Measurements from ENCODE around the gene STYXL1.

STYXL1 gene

DNA sequence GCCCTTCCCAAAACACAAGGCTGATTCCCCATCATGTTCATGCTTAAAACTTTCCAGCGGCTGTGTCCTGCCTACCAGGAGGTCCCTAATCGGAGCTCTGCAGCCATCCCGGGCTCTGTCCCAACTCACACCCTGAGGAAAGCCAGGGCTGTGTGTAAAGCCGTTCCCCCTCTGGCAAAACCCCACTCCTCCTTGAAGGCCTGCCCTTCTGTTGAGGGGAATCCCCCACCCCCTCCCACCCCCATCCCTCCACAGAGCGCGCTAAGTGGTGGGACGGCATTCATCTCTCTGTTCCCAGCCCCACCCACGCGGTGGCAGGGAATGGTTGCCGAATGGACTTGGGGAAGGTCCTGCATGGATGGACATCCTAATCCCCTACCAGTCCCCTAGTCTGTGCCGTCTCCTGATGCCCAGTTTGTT lies 52.7 kb downstream of the STYXL1 start:
- no peaks in the 10 kb centered on the region for H3K9me3 ChIP-seq (ENCODE audit: control insufficient read depth, low read length)
- H3K27me3 ChIP-seq (replicated peaks; ENCODE audit: control insufficient read depth, insufficient read depth, low read length, poor library complexity, severe bottlenecking): no peaks in the 10 kb centered on the region
- H3K27ac ChIP-seq (ENCODE audit: insufficient read depth, low read length, poor library complexity, severe bottlenecking): no peak overlapping the region
- peaks cover 4% of the 10 kb centered on the region for H3K36me3 ChIP-seq (ENCODE audit: control insufficient read depth, insufficient read depth, low read length)
- peaks cover 12% of the 10 kb centered on the region for H3K4me1 ChIP-seq (ENCODE audit: control insufficient read depth, insufficient read depth, low read length, poor library complexity, severe bottlenecking)
- DNase-seq: no peak
- H3K4me3 ChIP-seq (ENCODE audit: insufficient read depth, low read depth, low read length, poor library complexity, severe bottlenecking): peak overlapping the region; percentile 89

DNA sequence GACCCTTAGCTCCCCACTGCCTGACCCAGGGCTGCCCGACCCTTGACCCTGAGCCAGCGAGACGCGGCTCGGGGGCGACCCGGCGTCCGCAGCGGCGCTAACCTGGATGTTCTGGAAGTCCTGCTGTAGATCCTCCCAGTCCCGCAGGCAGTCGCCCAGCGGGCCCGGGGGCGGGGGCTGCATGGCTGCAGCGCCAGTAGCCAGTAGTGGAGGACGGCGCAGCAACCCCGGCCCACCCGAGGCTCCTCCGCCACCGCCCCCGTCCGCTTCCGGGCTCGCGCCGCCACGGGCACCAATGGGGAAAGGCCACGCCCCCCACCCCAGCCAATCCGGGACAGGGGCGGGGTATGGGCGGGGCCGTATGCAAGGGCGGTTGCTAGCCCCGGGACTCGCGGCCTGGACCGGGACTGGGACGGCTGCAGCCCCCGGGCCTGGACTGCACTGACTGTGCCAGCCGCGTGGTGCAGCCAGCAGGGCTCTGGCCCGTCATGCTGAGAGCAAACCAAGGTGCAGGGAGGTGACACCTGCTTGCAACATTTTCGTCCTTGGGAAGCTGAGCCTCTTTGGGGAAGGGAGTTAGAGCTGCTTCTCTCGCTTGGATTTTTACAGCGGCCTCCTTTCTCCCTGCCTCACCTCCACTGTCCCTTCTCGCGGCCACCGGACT lies 53.3 kb downstream of the STYXL1 start, which contains the start of gene TMEM120A:
TSS of gene TMEM120A (minus strand) at position 208 of the 664 bp plus-strand sequence. CDS start at position 183, 25 bp downstream.
- Histone ChIP-seq H3K36me3 (ENCODE audit: control insufficient read depth, insufficient read depth, low read length) (peaks cover 4% of the 10 kb centered on the region), H3K4me1 (ENCODE audit: control insufficient read depth, insufficient read depth, low read length, poor library complexity, severe bottlenecking) (peaks cover 12% of the 10 kb centered on the region), H3K4me3 (ENCODE audit: insufficient read depth, low read depth, low read length, poor library complexity, severe bottlenecking) (peak within 1 kb of the TSS; percentile 89), H3K27me3 (replicated peaks; ENCODE audit: control insufficient read depth, insufficient read depth, low read length, poor library complexity, severe bottlenecking) (no peaks in the 10 kb centered on the region), H3K27ac (ENCODE audit: insufficient read depth, low read length, poor library complexity, severe bottlenecking) (peak within 1 kb of the TSS; percentile 56), H3K9me3 (ENCODE audit: control insufficient read depth, low read length) (no peaks in the 10 kb centered on the region)
- peak; percentile 88 to 92 (median 90) for DNase-seq

DNA sequence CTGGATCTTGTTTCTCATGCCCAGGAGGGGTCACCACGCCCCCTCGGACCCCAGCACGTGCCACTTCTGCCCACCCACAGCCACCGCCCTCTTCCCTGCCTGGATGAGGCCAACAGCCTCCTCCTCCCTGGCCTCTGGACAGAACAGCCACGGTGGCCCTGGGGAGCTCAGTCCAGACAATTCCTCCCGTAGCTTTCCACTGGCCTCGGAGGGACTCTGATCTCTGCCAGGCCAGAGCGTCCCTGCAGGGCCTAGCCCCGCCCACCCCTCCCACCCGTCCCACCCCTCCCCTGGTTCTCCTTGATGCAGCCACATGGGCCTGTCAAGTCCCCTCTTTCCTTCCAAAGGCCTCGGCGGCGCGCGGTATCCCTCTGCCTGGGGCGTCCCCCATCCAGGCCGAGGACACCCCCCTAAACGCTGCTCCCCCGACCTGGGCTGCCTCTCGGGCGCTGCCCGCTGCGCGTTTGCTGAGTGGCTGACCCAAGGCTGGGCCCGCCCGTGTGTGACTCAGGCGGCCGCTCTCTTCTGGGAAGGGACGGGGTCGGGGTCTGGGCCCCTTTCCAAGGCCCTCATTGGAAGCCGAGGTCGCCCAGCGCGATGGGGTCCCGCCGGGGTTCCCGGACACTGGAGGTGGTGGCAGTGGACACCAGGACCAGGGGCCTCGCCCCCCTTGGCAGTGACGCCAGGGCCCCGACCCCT lies 54.0 kb downstream of the STYXL1 start:
- H3K4me3 ChIP-seq (ENCODE audit: insufficient read depth, low read depth, low read length, poor library complexity, severe bottlenecking): peak overlapping the region; percentile 89
- peaks cover 4% of the 10 kb centered on the region for H3K36me3 ChIP-seq (ENCODE audit: control insufficient read depth, insufficient read depth, low read length)
- H3K9me3 ChIP-seq (ENCODE audit: control insufficient read depth, low read length): no peaks in the 10 kb centered on the region
- peaks cover 12% of the 10 kb centered on the region for H3K4me1 ChIP-seq (ENCODE audit: control insufficient read depth, insufficient read depth, low read length, poor library complexity, severe bottlenecking)
- peak in 2 of 3 donors; percentile 9 to 11 for DNase-seq
- H3K27ac ChIP-seq (ENCODE audit: insufficient read depth, low read length, poor library complexity, severe bottlenecking): peak overlapping the region; percentile 56
- no peaks in the 10 kb centered on the region for H3K27me3 ChIP-seq (replicated peaks; ENCODE audit: control insufficient read depth, insufficient read depth, low read length, poor library complexity, severe bottlenecking)

DNA sequence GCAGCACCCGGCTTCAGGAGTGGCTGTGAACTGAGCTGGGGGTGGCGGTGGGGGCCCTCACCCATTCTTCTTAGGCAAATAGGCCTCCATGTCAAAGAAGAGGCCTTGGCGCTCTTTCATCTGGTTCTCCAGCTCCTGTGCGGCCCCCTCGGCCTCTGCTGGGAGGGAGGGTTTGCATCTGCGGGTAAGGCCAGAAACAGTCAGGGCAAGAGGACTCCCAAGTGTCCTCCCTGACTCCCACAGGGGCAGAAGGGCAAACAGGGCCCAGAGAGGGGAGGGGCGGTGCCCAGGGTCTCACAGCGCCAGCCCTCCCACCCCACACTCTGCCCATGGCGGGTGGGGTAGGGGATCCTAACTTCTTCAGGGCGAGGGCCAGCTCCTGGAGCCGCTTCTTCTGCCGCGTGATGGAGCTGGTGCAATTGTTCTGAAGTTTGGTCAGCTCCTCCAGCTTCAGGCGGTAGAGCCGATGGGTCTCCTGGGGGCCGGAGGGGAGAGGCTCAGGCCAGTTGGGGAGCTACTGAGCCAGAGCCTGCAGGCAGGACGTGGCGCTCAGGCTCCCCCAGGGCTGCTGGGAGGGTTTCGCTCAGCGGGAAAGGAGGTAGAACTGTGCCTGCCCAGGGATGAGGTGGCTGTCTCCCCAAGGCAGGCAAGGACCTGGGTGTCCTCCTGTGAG lies 55.6 kb downstream of the STYXL1 start:
- no peaks in the 10 kb centered on the region for H3K27me3 ChIP-seq (replicated peaks; ENCODE audit: control insufficient read depth, insufficient read depth, low read length, poor library complexity, severe bottlenecking)
- no peaks in the 10 kb centered on the region for H3K9me3 ChIP-seq (ENCODE audit: control insufficient read depth, low read length)
- H3K4me1 ChIP-seq (ENCODE audit: control insufficient read depth, insufficient read depth, low read length, poor library complexity, severe bottlenecking): peaks cover 12% of the 10 kb centered on the region
- no peak for DNase-seq
- H3K4me3 ChIP-seq (ENCODE audit: insufficient read depth, low read depth, low read length, poor library complexity, severe bottlenecking): no peak overlapping the region
- peak overlapping the region; percentile 18 for H3K27ac ChIP-seq (ENCODE audit: insufficient read depth, low read length, poor library complexity, severe bottlenecking)
- peaks cover 14% of the 10 kb centered on the region for H3K36me3 ChIP-seq (ENCODE audit: control insufficient read depth, insufficient read depth, low read length)

DNA sequence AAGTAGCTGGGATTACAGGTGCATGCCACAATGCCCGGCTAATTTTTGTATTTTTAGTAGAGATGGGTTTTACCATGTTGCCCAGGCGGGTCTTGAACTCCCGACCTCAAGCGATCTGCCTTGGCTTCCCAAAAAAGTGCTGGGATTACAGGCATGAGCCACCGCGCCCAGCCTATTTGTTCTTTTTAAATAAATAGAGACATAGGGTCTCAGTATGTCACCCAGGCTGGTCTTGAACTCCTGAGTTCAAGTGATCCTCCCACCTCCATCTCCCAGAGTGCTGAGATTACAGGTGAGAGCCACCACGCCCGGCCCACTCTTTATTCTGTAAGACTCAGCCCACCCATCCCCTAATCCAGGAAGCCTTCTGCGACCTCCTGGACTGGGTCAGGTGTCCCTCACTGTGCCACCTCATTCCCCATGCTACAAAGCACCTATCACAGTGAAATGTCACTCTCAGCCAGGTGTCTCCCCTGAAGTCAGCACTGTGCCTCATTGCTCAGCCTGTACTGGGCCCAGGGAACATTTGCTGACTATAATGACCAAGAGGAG lies 56.2 kb downstream of the STYXL1 start:
- Histone ChIP-seq H3K4me1 (ENCODE audit: control insufficient read depth, insufficient read depth, low read length, poor library complexity, severe bottlenecking) (peaks cover 12% of the 10 kb centered on the region), H3K4me3 (ENCODE audit: insufficient read depth, low read depth, low read length, poor library complexity, severe bottlenecking) (no peak overlapping the region), H3K27ac (ENCODE audit: insufficient read depth, low read length, poor library complexity, severe bottlenecking) (no peak overlapping the region), H3K9me3 (ENCODE audit: control insufficient read depth, low read length) (no peaks in the 10 kb centered on the region), H3K36me3 (ENCODE audit: control insufficient read depth, insufficient read depth, low read length) (peaks cover 20% of the 10 kb centered on the region), H3K27me3 (replicated peaks; ENCODE audit: control insufficient read depth, insufficient read depth, low read length, poor library complexity, severe bottlenecking) (no peaks in the 10 kb centered on the region)
- DNase-seq: no peak

DNA sequence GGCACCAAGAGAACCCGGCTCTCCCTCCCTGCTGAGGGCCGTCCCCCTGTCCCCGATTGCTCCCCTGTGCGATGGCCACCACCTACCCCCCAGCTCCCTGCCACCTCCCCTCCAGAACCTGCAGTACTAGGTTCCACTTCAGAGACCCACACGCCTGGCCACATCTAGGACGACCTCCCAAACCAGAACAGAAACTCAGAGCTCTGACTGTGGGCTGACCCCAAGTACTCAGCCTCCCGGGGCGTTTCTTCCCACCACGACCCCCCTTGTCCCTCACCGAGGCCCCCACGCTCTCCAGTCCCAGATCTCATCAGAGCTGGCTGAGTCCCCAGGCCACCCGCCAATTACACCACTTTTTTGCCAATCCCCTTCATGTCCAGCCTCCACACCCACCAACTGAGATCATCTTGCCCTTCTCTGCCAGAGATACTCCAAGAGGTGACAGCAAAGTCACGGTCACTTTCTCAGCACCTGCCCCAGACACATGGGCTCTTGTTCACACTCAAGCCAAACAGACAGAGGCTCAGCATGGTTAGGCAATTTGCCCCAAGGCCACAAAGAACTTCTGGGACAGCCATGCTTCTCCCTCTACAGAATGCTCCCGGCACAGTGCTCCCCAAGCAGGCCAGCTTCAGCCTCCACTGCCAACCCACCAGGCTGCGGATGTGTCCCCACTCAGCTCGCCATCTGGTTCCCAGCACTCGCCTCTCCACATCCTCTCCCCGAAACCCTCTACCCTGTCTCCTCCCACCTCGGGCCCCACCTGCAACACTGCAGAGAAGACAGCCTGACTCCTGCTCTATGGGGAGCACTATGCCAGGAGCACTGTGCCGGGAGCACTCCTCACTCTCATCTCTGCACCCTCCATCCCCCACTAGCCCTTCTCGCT lies 58.1 kb downstream of the STYXL1 start:
- no peaks in the 10 kb centered on the region for H3K27me3 ChIP-seq (replicated peaks; ENCODE audit: control insufficient read depth, insufficient read depth, low read length, poor library complexity, severe bottlenecking)
- H3K4me3 ChIP-seq (ENCODE audit: insufficient read depth, low read depth, low read length, poor library complexity, severe bottlenecking): no peak overlapping the region
- no peak for DNase-seq
- H3K36me3 ChIP-seq (ENCODE audit: control insufficient read depth, insufficient read depth, low read length): peaks cover 35% of the 10 kb centered on the region
- peaks cover 8% of the 10 kb centered on the region for H3K4me1 ChIP-seq (ENCODE audit: control insufficient read depth, insufficient read depth, low read length, poor library complexity, severe bottlenecking)
- no peaks in the 10 kb centered on the region for H3K9me3 ChIP-seq (ENCODE audit: control insufficient read depth, low read length)
- no peak overlapping the region for H3K27ac ChIP-seq (ENCODE audit: insufficient read depth, low read length, poor library complexity, severe bottlenecking)

DNA sequence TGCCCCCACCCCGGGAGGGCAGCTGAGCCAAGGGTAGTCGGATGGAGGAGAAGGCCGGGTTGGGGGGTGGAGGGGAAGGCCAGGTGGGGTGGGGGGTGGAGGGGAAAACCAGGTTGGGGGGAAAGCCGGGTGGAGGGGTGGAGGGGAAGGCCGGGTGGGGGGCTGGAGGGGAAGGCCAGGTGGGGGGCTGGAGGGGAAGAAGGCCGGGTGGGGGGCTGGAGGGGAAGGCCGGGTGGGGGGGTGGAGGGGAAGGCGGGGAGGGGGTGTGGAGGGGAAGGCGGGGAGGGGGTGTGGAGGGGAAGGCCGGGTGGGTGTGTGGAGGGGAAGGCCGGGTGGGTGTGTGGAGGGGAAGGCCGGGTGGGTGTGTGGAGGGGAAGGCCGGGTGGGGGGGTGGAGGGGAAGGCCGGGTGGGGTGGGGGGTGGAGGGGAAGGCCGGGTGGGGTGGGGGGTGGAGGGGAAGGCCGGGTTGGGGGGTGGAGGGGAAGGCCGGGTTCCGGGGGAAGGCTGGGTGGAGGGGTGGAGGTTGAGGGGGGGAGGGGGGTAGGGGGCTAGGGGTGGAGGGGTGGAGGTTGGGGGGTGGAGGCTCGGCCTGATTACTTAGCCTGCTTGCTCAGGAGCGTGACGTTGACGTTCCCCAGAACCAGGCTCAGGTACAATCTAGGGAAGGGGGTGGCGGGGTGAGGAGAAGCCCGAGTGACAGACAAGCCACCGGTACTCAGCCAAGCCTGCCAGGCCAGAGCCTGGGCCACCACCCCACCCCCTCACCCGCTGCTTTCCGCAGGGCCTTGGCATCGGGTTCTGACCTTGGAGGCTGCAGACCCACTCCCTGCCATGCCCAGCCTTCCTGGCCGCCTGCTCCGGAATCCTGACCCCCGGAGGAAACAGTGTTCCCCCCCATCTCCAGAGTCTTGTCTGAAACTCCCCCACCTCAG lies 59.0 kb downstream of the STYXL1 start:
- H3K4me1 ChIP-seq (ENCODE audit: control insufficient read depth, insufficient read depth, low read length, poor library complexity, severe bottlenecking): peaks cover 5% of the 10 kb centered on the region

DNA sequence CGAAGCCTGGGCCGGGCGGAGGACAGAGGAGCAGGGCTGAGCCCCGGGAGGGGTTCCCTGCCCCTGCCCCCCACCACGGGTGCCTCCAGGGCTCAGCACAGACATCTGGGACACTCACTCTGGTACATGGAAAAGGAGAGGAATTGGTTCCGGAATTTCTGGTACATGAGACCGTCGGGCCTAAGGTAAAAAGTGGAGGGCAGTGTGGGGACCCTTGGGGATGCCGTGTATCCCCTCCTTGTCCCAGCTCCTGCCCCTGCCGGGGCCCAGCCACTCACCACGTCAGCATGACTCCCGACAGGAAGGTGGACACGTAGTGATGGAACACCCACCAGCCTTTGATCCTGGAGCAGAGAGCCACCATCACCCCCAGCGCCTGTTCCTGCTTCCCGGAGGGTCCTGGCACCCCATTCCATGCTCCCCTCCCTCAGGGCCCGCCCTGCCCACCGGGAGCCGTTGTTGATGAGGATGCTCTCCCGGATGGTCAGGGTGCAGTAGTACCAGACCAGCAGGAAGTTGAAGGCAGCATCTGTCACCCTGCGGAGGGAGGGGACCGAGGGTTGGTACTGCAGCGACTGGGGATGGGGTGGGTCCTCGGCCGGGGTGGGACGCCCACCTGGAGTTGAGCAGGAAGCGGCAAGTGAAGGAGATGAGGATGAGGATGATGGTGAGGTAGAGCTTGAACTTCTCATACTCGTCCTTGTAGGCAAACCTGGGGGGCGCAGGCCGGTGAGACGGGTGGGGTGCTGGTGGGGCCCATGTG lies 59.8 kb downstream of the STYXL1 start:
- Histone ChIP-seq H3K27me3 (replicated peaks; ENCODE audit: control insufficient read depth, insufficient read depth, low read length, poor library complexity, severe bottlenecking) (no peaks in the 10 kb centered on the region), H3K4me1 (ENCODE audit: control insufficient read depth, insufficient read depth, low read length, poor library complexity, severe bottlenecking) (no peaks in the 10 kb centered on the region), H3K9me3 (ENCODE audit: control insufficient read depth, low read length) (no peaks in the 10 kb centered on the region), H3K4me3 (ENCODE audit: insufficient read depth, low read depth, low read length, poor library complexity, severe bottlenecking) (no peak overlapping the region), H3K36me3 (ENCODE audit: control insufficient read depth, insufficient read depth, low read length) (peaks cover 45% of the 10 kb centered on the region), H3K27ac (ENCODE audit: insufficient read depth, low read length, poor library complexity, severe bottlenecking) (peak overlapping the region; percentile 18)
- DNase-seq: no peak

More for the DNA sequence above, 59.0 kb downstream of the STYXL1 start:
- no peak for DNase-seq
- H3K27ac ChIP-seq (ENCODE audit: insufficient read depth, low read length, poor library complexity, severe bottlenecking): no peak overlapping the region
- no peak overlapping the region for H3K4me3 ChIP-seq (ENCODE audit: insufficient read depth, low read depth, low read length, poor library complexity, severe bottlenecking)
- no peaks in the 10 kb centered on the region for H3K27me3 ChIP-seq (replicated peaks; ENCODE audit: control insufficient read depth, insufficient read depth, low read length, poor library complexity, severe bottlenecking)
- H3K36me3 ChIP-seq (ENCODE audit: control insufficient read depth, insufficient read depth, low read length): peaks cover 40% of the 10 kb centered on the region
- no peaks in the 10 kb centered on the region for H3K9me3 ChIP-seq (ENCODE audit: control insufficient read depth, low read length)

Data from effector memory CD4-positive, alpha-beta T cell (primary cell).